Measurements from ENCODE around the gene RFTN2. TPM values are rescaled to one million over a fixed set of nuclear protein-coding genes. Genes with fewer than 3 reads are reported as not detected.
"Not testable (repeated sequence)": the region's sequence is repeated elsewhere in the genome, so short reads cannot be mapped to it uniquely, and the experiment has no call there.

Gene RFTN2
- total RNA-seq, 1 donor: 14.5 TPM

- H4K20me1 ChIP-seq (ENCODE audit: insufficient read depth, low read length); H3K4me2 ChIP-seq (ENCODE audit: insufficient read depth, low read length); DNase-seq (ENCODE audit: insufficient read length, low spot score, missing footprints); H3K4me3 ChIP-seq (ENCODE audit: insufficient read depth, low read length); H3K27me3 ChIP-seq (ENCODE audit: insufficient read depth, low read length); H3K79me2 ChIP-seq (ENCODE audit: insufficient read depth, low read length); H3K36me3 ChIP-seq (ENCODE audit: insufficient read depth, low read length); H3K27ac ChIP-seq (ENCODE audit: low read depth, low read length); H3K9me3 ChIP-seq (ENCODE audit: low read depth, low read length); H2AFZ ChIP-seq (ENCODE audit: low read length): not testable (repeated sequence)
- peaks cover 20% of the 10 kb centered on the region for H3K4me1 ChIP-seq (ENCODE audit: insufficient read depth, low read length)
Measured at GRCh38 chr2:197578294-197578693, 97.1 kb downstream of the RFTN2 start.

GRCh38 chr2:197577446-197577845, 97.9 kb downstream of the RFTN2 start:
- Histone ChIP-seq H3K27ac (ENCODE audit: low read depth, low read length) (peak overlapping the region; percentile 19), H3K36me3 (ENCODE audit: insufficient read depth, low read length) (no peaks in the 10 kb centered on the region), H3K4me3 (ENCODE audit: insufficient read depth, low read length) (no peak overlapping the region), H2AFZ (ENCODE audit: low read length) (no peak overlapping the region), H3K4me2 (ENCODE audit: insufficient read depth, low read length) (peak overlapping the region; percentile 59), H3K79me2 (ENCODE audit: insufficient read depth, low read length) (no peaks in the 10 kb centered on the region), H3K9me3 (ENCODE audit: low read depth, low read length) (no peaks in the 10 kb centered on the region), H4K20me1 (ENCODE audit: insufficient read depth, low read length) (no peaks in the 10 kb centered on the region), H3K4me1 (ENCODE audit: insufficient read depth, low read length) (peaks cover 20% of the 10 kb centered on the region), H3K27me3 (ENCODE audit: insufficient read depth, low read length) (no peaks in the 10 kb centered on the region)
- no peak for TF ChIP-seq CTCF (IDR thresholded peaks at IDR 0.05; ENCODE audit: extremely low read depth, low read depth, low read length)
- DNase-seq (ENCODE audit: insufficient read length, low spot score, missing footprints): no peak

GRCh38 chr2:197576631-197577030, 98.8 kb downstream of the RFTN2 start:
- peaks cover 24% of the 10 kb centered on the region for H3K4me1 ChIP-seq (ENCODE audit: insufficient read depth, low read length)
- H4K20me1 ChIP-seq (ENCODE audit: insufficient read depth, low read length): no peaks in the 10 kb centered on the region
- no peaks in the 10 kb centered on the region for H3K9me3 ChIP-seq (ENCODE audit: low read depth, low read length)
- no peaks in the 10 kb centered on the region for H3K79me2 ChIP-seq (ENCODE audit: insufficient read depth, low read length)
- H3K27ac ChIP-seq (ENCODE audit: low read depth, low read length): peak overlapping the region; percentile 19
- peak overlapping the region; percentile 59 for H3K4me2 ChIP-seq (ENCODE audit: insufficient read depth, low read length)
- H3K27me3 ChIP-seq (ENCODE audit: insufficient read depth, low read length): no peaks in the 10 kb centered on the region
- no peak overlapping the region for H3K4me3 ChIP-seq (ENCODE audit: insufficient read depth, low read length)
- no peak for TF ChIP-seq CTCF (IDR thresholded peaks at IDR 0.05; ENCODE audit: extremely low read depth, low read depth, low read length)
- H2AFZ ChIP-seq (ENCODE audit: low read length): no peak overlapping the region
- no peaks in the 10 kb centered on the region for H3K36me3 ChIP-seq (ENCODE audit: insufficient read depth, low read length)
- DNase-seq (ENCODE audit: insufficient read length, low spot score, missing footprints): peak; percentile 73

GRCh38 chr2:197575987-197576386, 99.4 kb downstream of the RFTN2 start:
- peak overlapping the region; percentile 59 for H3K4me2 ChIP-seq (ENCODE audit: insufficient read depth, low read length)
- H3K4me1 ChIP-seq (ENCODE audit: insufficient read depth, low read length): peaks cover 25% of the 10 kb centered on the region
- H3K79me2 ChIP-seq (ENCODE audit: insufficient read depth, low read length): no peaks in the 10 kb centered on the region
- no peaks in the 10 kb centered on the region for H3K27me3 ChIP-seq (ENCODE audit: insufficient read depth, low read length)
- H3K27ac ChIP-seq (ENCODE audit: low read depth, low read length): peak overlapping the region; percentile 19
- H4K20me1 ChIP-seq (ENCODE audit: insufficient read depth, low read length): no peaks in the 10 kb centered on the region
- TF ChIP-seq CTCF (IDR thresholded peaks at IDR 0.05; ENCODE audit: extremely low read depth, low read depth, low read length): no peak
- H2AFZ ChIP-seq (ENCODE audit: low read length): no peak overlapping the region
- DNase-seq (ENCODE audit: insufficient read length, low spot score, missing footprints): no peak
- no peak overlapping the region for H3K4me3 ChIP-seq (ENCODE audit: insufficient read depth, low read length)
- H3K36me3 ChIP-seq (ENCODE audit: insufficient read depth, low read length): no peaks in the 10 kb centered on the region
- no peaks in the 10 kb centered on the region for H3K9me3 ChIP-seq (ENCODE audit: low read depth, low read length)

All from osteoblast (primary cell).